ENCODE results near the gene ADAMTS8. TPM values are rescaled to one million over a fixed set of nuclear protein-coding genes. Genes with fewer than 3 reads are reported as not detected.
"Not testable (repeated sequence)": the region's sequence is repeated elsewhere in the genome, so short reads cannot be mapped to it uniquely, and the experiment has no call there.

The ADAMTS8 gene
- polyA plus RNA-seq, 1 donor = 10.5 TPM

- not testable (repeated sequence) for DNase-seq (ENCODE audit: low read depth)
These were observed 10.2 kb upstream of the ADAMTS8 start for GRCh38 chr11:130438401-130439159.

GRCh38 chr11:130437848-130438247, 9.4 kb upstream of the ADAMTS8 start:
- no peak for DNase-seq (ENCODE audit: low read depth)

- DNase-seq (ENCODE audit: low read depth) = no peak
These were observed 7.8 kb upstream of the ADAMTS8 start for GRCh38 chr11:130436171-130436570.

GRCh38 chr11:130435671-130436070, 7.3 kb upstream of the ADAMTS8 start:
- no peak for DNase-seq (ENCODE audit: low read depth)

GRCh38 chr11:130434521-130435223, 6.3 kb upstream of the ADAMTS8 start:
- DNase-seq (ENCODE audit: low read depth) = peak; percentile 75

GRCh38 chr11:130433357-130433756, 4.9 kb upstream of the ADAMTS8 start:
- no peak for DNase-seq (ENCODE audit: low read depth)

- no peak for DNase-seq (ENCODE audit: low read depth)
These were observed 3.4 kb upstream of the ADAMTS8 start for GRCh38 chr11:130431801-130432200.

GRCh38 chr11:130431331-130431773, 2.9 kb upstream of the ADAMTS8 start:
- DNase-seq (ENCODE audit: low read depth) = no peak

- DNase-seq (ENCODE audit: low read depth) = no peak
These were observed 1.6 kb upstream of the ADAMTS8 start for GRCh38 chr11:130429983-130430382.

- no peak for DNase-seq (ENCODE audit: low read depth)
These were observed 792 bp upstream of the ADAMTS8 start for GRCh38 chr11:130429120-130429681.

GRCh38 chr11:130427581-130428315, 661 bp downstream of the ADAMTS8 start:
- DNase-seq (ENCODE audit: low read depth) = no peak

GRCh38 chr11:130426837-130427341, 1.5 kb downstream of the ADAMTS8 start:
- no peak for DNase-seq (ENCODE audit: low read depth)

GRCh38 chr11:130426223-130426836, 2.1 kb downstream of the ADAMTS8 start:
- DNase-seq (ENCODE audit: low read depth) = no peak

- DNase-seq (ENCODE audit: low read depth) = no peak
These were observed 3.3 kb downstream of the ADAMTS8 start for GRCh38 chr11:130425156-130425555.

GRCh38 chr11:130424613-130425140, 3.7 kb downstream of the ADAMTS8 start:
- no peak for DNase-seq (ENCODE audit: low read depth)

GRCh38 chr11:130423541-130424142, 4.8 kb downstream of the ADAMTS8 start:
- no peak for DNase-seq (ENCODE audit: low read depth)

- no peak for DNase-seq (ENCODE audit: low read depth)
These were observed 6.0 kb downstream of the ADAMTS8 start for GRCh38 chr11:130422251-130422995.

- no peak for DNase-seq (ENCODE audit: low read depth)
These were observed 6.7 kb downstream of the ADAMTS8 start for GRCh38 chr11:130421697-130422096.

- no peak for DNase-seq (ENCODE audit: low read depth)
These were observed 7.2 kb downstream of the ADAMTS8 start for GRCh38 chr11:130421199-130421585.

Data from forelimb muscle (tissue), 1 donor.